Ammon's horn (tissue), 1 donor: Measurements from ENCODE around the gene FANK1.

Source experiments
- DNase-seq: peaks from one replicate; pipeline ENCODE4 v3.0.0-alpha.2; 2016; ENCODE audit warnings: low spot score

FANK1 gene

GRCh38 chr10:125896088-125896934 is at the start of gene FANK1:
TSS of gene FANK1 (plus strand) at chr10:125896564. CDS start at chr10:125896643, 79 bp downstream.
- peak; percentile 87 for DNase-seq

GRCh38 chr10:125846894-125847293 is 49.5 kb upstream of the FANK1 start:
- DNase-seq, result no peak

GRCh38 chr10:125848371-125848770 is 48.0 kb upstream of the FANK1 start:
- no peak for DNase-seq

- DNase-seq, result no peak
These were observed 47.5 kb upstream of the FANK1 start for GRCh38 chr10:125848857-125849256.

- no peak for DNase-seq
These were observed 46.9 kb upstream of the FANK1 start for GRCh38 chr10:125849448-125849847.

GRCh38 chr10:125850766-125851731 is 45.3 kb upstream of the FANK1 start:
- no peak for DNase-seq

- DNase-seq, result no peak
These were observed 43.9 kb upstream of the FANK1 start for GRCh38 chr10:125852487-125852886.

- DNase-seq, result no peak
These were observed 39.1 kb upstream of the FANK1 start for GRCh38 chr10:125857185-125857760.

- no peak for DNase-seq
These were observed 37.1 kb upstream of the FANK1 start for GRCh38 chr10:125859128-125859817.

GRCh38 chr10:125865120-125865519 is 31.2 kb upstream of the FANK1 start:
- DNase-seq, result no peak

- DNase-seq, result no peak
These were observed 29.8 kb upstream of the FANK1 start for GRCh38 chr10:125866421-125867029.

- DNase-seq, result peak; percentile 55
These were observed 27.9 kb upstream of the FANK1 start for GRCh38 chr10:125868372-125868975.

GRCh38 chr10:125871338-125871737 is 25.0 kb upstream of the FANK1 start:
- DNase-seq, result no peak

- DNase-seq, result no peak
These were observed 17.2 kb upstream of the FANK1 start for GRCh38 chr10:125878957-125879835.

- no peak for DNase-seq
These were observed 15.6 kb upstream of the FANK1 start for GRCh38 chr10:125880719-125881118.

- no peak for DNase-seq
These were observed 15.2 kb upstream of the FANK1 start, which contains the start of gene DHX32 for GRCh38 chr10:125881192-125881591. TSS of gene DHX32 (minus strand) at chr10:125881292. CDS start at chr10:125880824, 468 bp downstream.

GRCh38 chr10:125882596-125882995 is 13.8 kb upstream of the FANK1 start:
- no peak for DNase-seq

- DNase-seq, result no peak
These were observed 13.2 kb upstream of the FANK1 start for GRCh38 chr10:125883211-125883610.

GRCh38 chr10:125886914-125887512 is 9.4 kb upstream of the FANK1 start:
- DNase-seq, result no peak
